ENCODE data around the gene FUZ. TPM values are rescaled to one million over a fixed set of nuclear protein-coding genes. Genes with fewer than 3 reads are reported as not detected.

Gene FUZ
- total and polyA plus RNA-seq, 2 of the 8 experiments (the other 6 are each of a cell fraction or from before 2014, with no cell fraction given), result 28.4 to 33.9 TPM

- TF ChIP-seq CHD7 (IDR thresholded peaks at IDR 0.05; ENCODE audit: insufficient replicate concordance, low read length), result no peak
- TF ChIP-seq, protein P1, sequence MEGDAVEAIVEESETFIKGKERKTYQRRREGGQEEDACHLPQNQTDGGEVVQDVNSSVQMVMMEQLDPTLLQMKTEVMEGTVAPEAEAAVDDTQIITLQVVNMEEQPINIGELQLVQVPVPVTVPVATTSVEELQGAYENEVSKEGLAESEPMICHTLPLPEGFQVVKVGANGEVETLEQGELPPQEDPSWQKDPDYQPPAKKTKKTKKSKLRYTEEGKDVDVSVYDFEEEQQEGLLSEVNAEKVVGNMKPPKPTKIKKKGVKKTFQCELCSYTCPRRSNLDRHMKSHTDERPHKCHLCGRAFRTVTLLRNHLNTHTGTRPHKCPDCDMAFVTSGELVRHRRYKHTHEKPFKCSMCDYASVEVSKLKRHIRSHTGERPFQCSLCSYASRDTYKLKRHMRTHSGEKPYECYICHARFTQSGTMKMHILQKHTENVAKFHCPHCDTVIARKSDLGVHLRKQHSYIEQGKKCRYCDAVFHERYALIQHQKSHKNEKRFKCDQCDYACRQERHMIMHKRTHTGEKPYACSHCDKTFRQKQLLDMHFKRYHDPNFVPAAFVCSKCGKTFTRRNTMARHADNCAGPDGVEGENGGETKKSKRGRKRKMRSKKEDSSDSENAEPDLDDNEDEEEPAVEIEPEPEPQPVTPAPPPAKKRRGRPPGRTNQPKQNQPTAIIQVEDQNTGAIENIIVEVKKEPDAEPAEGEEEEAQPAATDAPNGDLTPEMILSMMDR (IDR thresholded peaks at IDR 0.05; ENCODE audit: control extremely low read depth in 1 of 3, insufficient read depth in 1 of 3, low read depth in 1 of 3, low read length in 3 of 3), result no peak
- no peak for TF ChIP-seq POLR2AphosphoS5 (IDR thresholded peaks at IDR 0.05; ENCODE audit: low read depth, low read length)
- no peak for TF ChIP-seq KDM1A (IDR thresholded peaks at IDR 0.05; ENCODE audit: borderline replicate concordance, low read length)
- TF ChIP-seq, protein P2, sequence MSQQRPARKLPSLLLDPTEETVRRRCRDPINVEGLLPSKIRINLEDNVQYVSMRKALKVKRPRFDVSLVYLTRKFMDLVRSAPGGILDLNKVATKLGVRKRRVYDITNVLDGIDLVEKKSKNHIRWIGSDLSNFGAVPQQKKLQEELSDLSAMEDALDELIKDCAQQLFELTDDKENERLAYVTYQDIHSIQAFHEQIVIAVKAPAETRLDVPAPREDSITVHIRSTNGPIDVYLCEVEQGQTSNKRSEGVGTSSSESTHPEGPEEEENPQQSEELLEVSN (IDR thresholded peaks at IDR 0.05), result peak; percentile 83; the same call in 1 of the 2 replicates
- TF ChIP-seq RNF2 (IDR thresholded peaks at IDR 0.05; ENCODE audit: borderline replicate concordance, low read depth, low read length, missing control alignments, poor library complexity, severe bottlenecking), result no peak
- no peak for TF ChIP-seq NANOG (IDR thresholded peaks at IDR 0.05; ENCODE audit: insufficient read depth, low read depth, low read length, poor library complexity, severe bottlenecking)
These were observed 4.4 kb downstream of the FUZ start (continued) for GRCh38 chr19:49808711-49809159.

All from H1 (cell line).